ENCODE data around the gene HGS. TPM values are rescaled to one million over a fixed set of nuclear protein-coding genes. Genes with fewer than 3 reads are reported as not detected.

HGS gene
- total and polyA plus RNA-seq, 2 of the 13 experiments (the other 11 are each of a cell fraction or from before 2014, with no cell fraction given), result 73.3 to 78.1 TPM

DNA sequence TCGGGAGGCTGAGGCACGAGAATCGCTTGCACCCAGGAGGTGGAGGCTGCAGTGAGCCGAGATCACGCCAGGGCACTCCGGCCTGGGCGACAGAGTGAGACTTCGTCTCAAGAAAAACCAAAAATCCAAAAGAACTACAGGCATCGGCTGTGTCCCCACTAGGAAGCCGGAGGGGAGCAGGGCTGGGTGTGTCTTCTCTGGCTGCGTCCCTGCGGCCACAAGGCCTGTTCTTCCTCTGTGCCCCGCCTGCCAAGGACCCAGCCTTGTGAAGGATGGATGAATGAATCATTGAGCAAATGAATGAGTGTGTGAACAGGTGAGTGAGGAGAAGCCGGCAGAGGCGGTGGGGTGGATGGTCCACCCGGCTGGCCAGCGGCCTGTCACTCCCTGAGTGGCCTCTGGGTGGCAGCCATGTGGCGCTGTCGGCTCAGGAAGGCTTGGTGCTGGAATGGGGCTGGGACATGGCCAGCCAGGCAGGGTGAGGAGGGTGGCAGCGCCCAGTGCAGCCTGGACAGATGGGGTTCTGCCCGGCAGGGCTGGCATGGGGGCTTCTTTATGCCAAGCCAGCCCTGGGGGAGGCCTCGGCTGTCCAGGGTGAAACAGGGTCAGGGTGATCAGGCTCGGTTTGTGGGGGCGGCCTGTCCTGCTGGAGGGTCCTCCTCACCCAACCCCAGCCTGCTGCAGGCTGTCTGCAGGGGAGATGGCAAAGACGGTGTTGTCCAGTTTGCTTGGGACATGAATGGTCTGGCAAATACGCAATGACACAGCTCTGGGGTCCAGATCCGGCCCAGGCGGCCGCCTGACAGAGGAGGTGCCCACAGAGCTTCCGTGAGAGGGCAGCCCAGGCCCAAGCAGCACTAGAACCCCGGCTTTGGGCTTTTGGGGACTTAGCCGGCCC is 49.9 kb downstream of the HGS start (continued):
- no peak for TF ChIP-seq NFAT5 (CRISPR knock-in tag; IDR thresholded peaks at IDR 0.05)
- TF ChIP-seq ZNF572 (CRISPR knock-in tag; IDR thresholded peaks at IDR 0.05), result no peak
- peak; percentile 76 for TF ChIP-seq MEF2D (CRISPR knock-in tag; IDR thresholded peaks at IDR 0.05)
- TF ChIP-seq RXRB (CRISPR knock-in tag; IDR thresholded peaks at IDR 0.05; ENCODE audit: borderline replicate concordance), result peak; percentile 50; the same call in 1 of the 2 replicates
- TF ChIP-seq POLR2AphosphoS2 (IDR thresholded peaks at IDR 0.05; ENCODE audit: low read depth, low read length), result no peak
- TF ChIP-seq, protein P1, sequence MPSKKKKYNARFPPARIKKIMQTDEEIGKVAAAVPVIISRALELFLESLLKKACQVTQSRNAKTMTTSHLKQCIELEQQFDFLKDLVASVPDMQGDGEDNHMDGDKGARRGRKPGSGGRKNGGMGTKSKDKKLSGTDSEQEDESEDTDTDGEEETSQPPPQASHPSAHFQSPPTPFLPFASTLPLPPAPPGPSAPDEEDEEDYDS (CRISPR knock-in tag; IDR thresholded peaks at IDR 0.05), result 0 out of 2 replicates have a peak, but pooled peaks have one; percentile 27
- peak; percentile 61; the same call in 1 of the 2 replicates for TF ChIP-seq ELF3 (CRISPR knock-in tag; IDR thresholded peaks at IDR 0.05)
- no peak for TF ChIP-seq ADNP (CRISPR knock-in tag; IDR thresholded peaks at IDR 0.05)
- TF ChIP-seq NONO (IDR thresholded peaks at IDR 0.05), result no peak
- peak; percentile 85 for TF ChIP-seq NONO (CRISPR knock-in tag; conservative IDR thresholded peaks at IDR 0.05)
- TF ChIP-seq, protein P2, sequence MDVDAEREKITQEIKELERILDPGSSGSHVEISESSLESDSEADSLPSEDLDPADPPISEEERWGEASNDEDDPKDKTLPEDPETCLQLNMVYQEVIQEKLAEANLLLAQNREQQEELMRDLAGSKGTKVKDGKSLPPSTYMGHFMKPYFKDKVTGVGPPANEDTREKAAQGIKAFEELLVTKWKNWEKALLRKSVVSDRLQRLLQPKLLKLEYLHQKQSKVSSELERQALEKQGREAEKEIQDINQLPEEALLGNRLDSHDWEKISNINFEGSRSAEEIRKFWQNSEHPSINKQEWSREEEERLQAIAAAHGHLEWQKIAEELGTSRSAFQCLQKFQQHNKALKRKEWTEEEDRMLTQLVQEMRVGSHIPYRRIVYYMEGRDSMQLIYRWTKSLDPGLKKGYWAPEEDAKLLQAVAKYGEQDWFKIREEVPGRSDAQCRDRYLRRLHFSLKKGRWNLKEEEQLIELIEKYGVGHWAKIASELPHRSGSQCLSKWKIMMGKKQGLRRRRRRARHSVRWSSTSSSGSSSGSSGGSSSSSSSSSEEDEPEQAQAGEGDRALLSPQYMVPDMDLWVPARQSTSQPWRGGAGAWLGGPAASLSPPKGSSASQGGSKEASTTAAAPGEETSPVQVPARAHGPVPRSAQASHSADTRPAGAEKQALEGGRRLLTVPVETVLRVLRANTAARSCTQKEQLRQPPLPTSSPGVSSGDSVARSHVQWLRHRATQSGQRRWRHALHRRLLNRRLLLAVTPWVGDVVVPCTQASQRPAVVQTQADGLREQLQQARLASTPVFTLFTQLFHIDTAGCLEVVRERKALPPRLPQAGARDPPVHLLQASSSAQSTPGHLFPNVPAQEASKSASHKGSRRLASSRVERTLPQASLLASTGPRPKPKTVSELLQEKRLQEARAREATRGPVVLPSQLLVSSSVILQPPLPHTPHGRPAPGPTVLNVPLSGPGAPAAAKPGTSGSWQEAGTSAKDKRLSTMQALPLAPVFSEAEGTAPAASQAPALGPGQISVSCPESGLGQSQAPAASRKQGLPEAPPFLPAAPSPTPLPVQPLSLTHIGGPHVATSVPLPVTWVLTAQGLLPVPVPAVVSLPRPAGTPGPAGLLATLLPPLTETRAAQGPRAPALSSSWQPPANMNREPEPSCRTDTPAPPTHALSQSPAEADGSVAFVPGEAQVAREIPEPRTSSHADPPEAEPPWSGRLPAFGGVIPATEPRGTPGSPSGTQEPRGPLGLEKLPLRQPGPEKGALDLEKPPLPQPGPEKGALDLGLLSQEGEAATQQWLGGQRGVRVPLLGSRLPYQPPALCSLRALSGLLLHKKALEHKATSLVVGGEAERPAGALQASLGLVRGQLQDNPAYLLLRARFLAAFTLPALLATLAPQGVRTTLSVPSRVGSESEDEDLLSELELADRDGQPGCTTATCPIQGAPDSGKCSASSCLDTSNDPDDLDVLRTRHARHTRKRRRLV (CRISPR knock-in tag; IDR thresholded peaks at IDR 0.05), result no peak
- TF ChIP-seq, protein P3, sequence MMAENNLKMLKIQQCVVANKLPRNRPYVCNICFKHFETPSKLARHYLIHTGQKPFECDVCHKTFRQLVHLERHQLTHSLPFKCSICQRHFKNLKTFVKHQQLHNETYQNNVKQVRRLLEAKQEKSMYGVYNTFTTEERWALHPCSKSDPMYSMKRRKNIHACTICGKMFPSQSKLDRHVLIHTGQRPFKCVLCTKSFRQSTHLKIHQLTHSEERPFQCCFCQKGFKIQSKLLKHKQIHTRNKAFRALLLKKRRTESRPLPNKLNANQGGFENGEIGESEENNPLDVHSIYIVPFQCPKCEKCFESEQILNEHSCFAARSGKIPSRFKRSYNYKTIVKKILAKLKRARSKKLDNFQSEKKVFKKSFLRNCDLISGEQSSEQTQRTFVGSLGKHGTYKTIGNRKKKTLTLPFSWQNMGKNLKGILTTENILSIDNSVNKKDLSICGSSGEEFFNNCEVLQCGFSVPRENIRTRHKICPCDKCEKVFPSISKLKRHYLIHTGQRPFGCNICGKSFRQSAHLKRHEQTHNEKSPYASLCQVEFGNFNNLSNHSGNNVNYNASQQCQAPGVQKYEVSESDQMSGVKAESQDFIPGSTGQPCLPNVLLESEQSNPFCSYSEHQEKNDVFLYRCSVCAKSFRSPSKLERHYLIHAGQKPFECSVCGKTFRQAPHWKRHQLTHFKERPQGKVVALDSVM (CRISPR knock-in tag; IDR thresholded peaks at IDR 0.05), result 0 out of 2 replicates have a peak, but pooled peaks have one; percentile 7
